Measurements from ENCODE around the gene ALDH2. TPM values are rescaled to one million over a fixed set of nuclear protein-coding genes. Genes with fewer than 3 reads are reported as not detected.

Gene ALDH2
- total and polyA plus RNA-seq, 2 donors (not counting 1 experiment from before 2014, with no cell fraction given): 27.7 to 53.7 TPM

- Histone ChIP-seq H3K27ac (ENCODE audit: insufficient read depth, low read length) (no peak overlapping the region), H3K36me3 (ENCODE audit: control insufficient read depth, insufficient read depth, low read length) (peaks cover 6% of the 10 kb centered on the region), H3K4me3 (replicated peaks in 1 of 4; ENCODE audit: control extremely low read depth in 1 of 4, insufficient read depth in 1 of 4, low read depth in 3 of 4, low read length in 4 of 4) (no peak overlapping the region), H3K4me2 (ENCODE audit: extremely low read depth, insufficient read depth, low read length) (no peak overlapping the region), H3K79me2 (ENCODE audit: control insufficient read depth, insufficient read depth, low read length) (no peaks in the 10 kb centered on the region), H3K27me3 (ENCODE audit: control insufficient read depth, insufficient read depth, low read length) (no peaks in the 10 kb centered on the region), H4K20me1 (ENCODE audit: control insufficient read depth, extremely low read depth, insufficient read depth, low read length) (no peaks in the 10 kb centered on the region), H3K4me1 (ENCODE audit: control insufficient read depth, extremely low read depth, insufficient read depth, low read length) (peaks cover 6% of the 10 kb centered on the region), H3K9ac (ENCODE audit: insufficient read depth, low read length) (no peak overlapping the region), H3K9me3 (ENCODE audit: control insufficient read depth, insufficient read depth, low read depth, low read length) (no peaks in the 10 kb centered on the region), H2AFZ (ENCODE audit: low read length) (no peak overlapping the region)
- DNase-seq (ENCODE audit: low read depth in 2 of 2): no peak
- TF ChIP-seq CTCF (conservative IDR thresholded peaks at IDR 0.05 in 1 of 2, IDR thresholded peaks at IDR 0.05 in 1 of 2; ENCODE audit: low read depth in 1 of 2, low read length in 2 of 2) (no peak), EZH2 (IDR thresholded peaks at IDR 0.05; ENCODE audit: low read length, missing control alignments) (no peak)
These were observed 23.0 kb downstream of the ALDH2 start for GRCh38 chr12:111789779-111790178.

DNA sequence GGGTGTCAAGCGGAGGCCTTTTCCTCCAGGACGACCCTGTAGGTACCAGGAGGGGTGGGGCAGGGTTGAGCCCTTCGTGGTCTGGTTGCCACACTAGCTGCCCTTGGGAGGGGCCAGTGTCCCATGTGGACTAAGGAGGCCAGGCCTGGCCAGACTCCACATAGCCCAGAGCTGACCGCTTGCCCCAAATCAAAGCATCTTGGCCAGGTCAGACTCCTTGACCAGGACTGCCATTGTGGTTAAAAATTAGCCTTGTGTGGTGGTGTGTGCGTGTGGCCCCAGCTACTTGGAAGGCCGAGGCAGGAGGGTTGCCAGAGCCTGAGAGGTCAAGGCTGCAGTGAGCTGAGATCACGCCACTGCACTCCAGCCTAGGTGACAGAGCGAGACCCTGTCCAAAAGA is 24.8 kb downstream of the ALDH2 start:
- Histone ChIP-seq H3K36me3 (ENCODE audit: control insufficient read depth, insufficient read depth, low read length) (peaks cover 6% of the 10 kb centered on the region), H3K9me3 (ENCODE audit: control insufficient read depth, insufficient read depth, low read depth, low read length) (no peaks in the 10 kb centered on the region), H3K9ac (ENCODE audit: insufficient read depth, low read length) (no peak overlapping the region), H3K79me2 (ENCODE audit: control insufficient read depth, insufficient read depth, low read length) (no peaks in the 10 kb centered on the region), H3K4me2 (ENCODE audit: extremely low read depth, insufficient read depth, low read length) (no peak overlapping the region), H3K4me3 (replicated peaks in 1 of 4; ENCODE audit: control extremely low read depth in 1 of 4, insufficient read depth in 1 of 4, low read depth in 3 of 4, low read length in 4 of 4) (no peak overlapping the region), H3K27ac (ENCODE audit: insufficient read depth, low read length) (no peak overlapping the region), H3K27me3 (ENCODE audit: control insufficient read depth, insufficient read depth, low read length) (no peaks in the 10 kb centered on the region), H2AFZ (ENCODE audit: low read length) (no peak overlapping the region), H3K4me1 (ENCODE audit: control insufficient read depth, extremely low read depth, insufficient read depth, low read length) (peaks cover 6% of the 10 kb centered on the region), H4K20me1 (ENCODE audit: control insufficient read depth, extremely low read depth, insufficient read depth, low read length) (no peaks in the 10 kb centered on the region)
- no peak for TF ChIP-seq CTCF (conservative IDR thresholded peaks at IDR 0.05 in 1 of 2, IDR thresholded peaks at IDR 0.05 in 1 of 2; ENCODE audit: low read depth in 1 of 2, low read length in 2 of 2)
- TF ChIP-seq EZH2 (IDR thresholded peaks at IDR 0.05; ENCODE audit: low read length, missing control alignments): no peak
- no peak for DNase-seq (ENCODE audit: low read depth in 2 of 2)

- Histone ChIP-seq H3K9ac (ENCODE audit: insufficient read depth, low read length) (no peak overlapping the region), H3K27ac (ENCODE audit: insufficient read depth, low read length) (no peak overlapping the region), H4K20me1 (ENCODE audit: control insufficient read depth, extremely low read depth, insufficient read depth, low read length) (no peaks in the 10 kb centered on the region), H3K9me3 (ENCODE audit: control insufficient read depth, insufficient read depth, low read depth, low read length) (no peaks in the 10 kb centered on the region), H3K4me2 (ENCODE audit: extremely low read depth, insufficient read depth, low read length) (no peak overlapping the region), H3K36me3 (ENCODE audit: control insufficient read depth, insufficient read depth, low read length) (peaks cover 6% of the 10 kb centered on the region), H3K27me3 (ENCODE audit: control insufficient read depth, insufficient read depth, low read length) (no peaks in the 10 kb centered on the region), H3K79me2 (ENCODE audit: control insufficient read depth, insufficient read depth, low read length) (no peaks in the 10 kb centered on the region), H3K4me3 (replicated peaks in 1 of 4; ENCODE audit: control extremely low read depth in 1 of 4, insufficient read depth in 1 of 4, low read depth in 3 of 4, low read length in 4 of 4) (no peak overlapping the region), H2AFZ (ENCODE audit: low read length) (no peak overlapping the region), H3K4me1 (ENCODE audit: control insufficient read depth, extremely low read depth, insufficient read depth, low read length) (peaks cover 4% of the 10 kb centered on the region)
- TF ChIP-seq EZH2 (IDR thresholded peaks at IDR 0.05; ENCODE audit: low read length, missing control alignments) (no peak), CTCF (conservative IDR thresholded peaks at IDR 0.05 in 1 of 2, IDR thresholded peaks at IDR 0.05 in 1 of 2; ENCODE audit: low read depth in 1 of 2, low read length in 2 of 2) (no peak)
- DNase-seq (ENCODE audit: low read depth in 2 of 2): peak; percentile 15 to 40
These were observed 25.6 kb downstream of the ALDH2 start for GRCh38 chr12:111792155-111792855.
